OCI-LY7 (cell line): Measurements from ENCODE around the gene FRMD3.

ENCODE experiments used
- EZH2phosphoT487 ChIP-seq: fragments of 200-600 bp; sonication (generic); IDR thresholded peaks from 2 replicates; pipeline ENCODE4 v1.6.1; 2018; ENCODE audit warnings: low read depth, borderline replicate concordance, mild to moderate bottlenecking, mixed run types, antibody characterized with exemption, low read length, moderate library complexity, mixed read lengths
- TF ChIP-seq, protein P1 (sequence below): fragments of 200-600 bp; sonication (generic); conservative IDR thresholded peaks from 2 replicates; pipeline ENCODE4 v1.5.1; 2014; ENCODE audit warnings: mild to moderate bottlenecking, antibody characterized with exemption, low read length, moderate library complexity, mixed read lengths

DNA sequence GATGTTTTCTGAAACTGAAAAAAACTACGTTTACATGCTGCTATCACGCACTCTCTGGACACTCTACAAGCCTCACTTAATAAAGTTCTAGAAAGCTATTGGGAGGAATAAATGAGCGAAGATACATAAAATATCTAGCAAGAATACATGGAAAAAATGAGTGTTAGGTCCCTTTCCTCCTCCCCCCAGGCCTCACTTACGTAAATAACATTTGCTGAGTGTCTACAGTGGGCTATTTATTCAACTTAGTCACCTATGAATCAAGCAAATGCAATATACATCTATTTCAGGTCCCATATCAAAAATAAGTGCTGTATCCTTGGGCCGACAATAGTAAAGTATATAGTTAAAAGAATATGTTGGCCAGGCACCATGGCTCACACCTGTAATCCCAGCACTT, 62.5 kb downstream of the FRMD3 start:
- TF ChIP-seq, protein P1, sequence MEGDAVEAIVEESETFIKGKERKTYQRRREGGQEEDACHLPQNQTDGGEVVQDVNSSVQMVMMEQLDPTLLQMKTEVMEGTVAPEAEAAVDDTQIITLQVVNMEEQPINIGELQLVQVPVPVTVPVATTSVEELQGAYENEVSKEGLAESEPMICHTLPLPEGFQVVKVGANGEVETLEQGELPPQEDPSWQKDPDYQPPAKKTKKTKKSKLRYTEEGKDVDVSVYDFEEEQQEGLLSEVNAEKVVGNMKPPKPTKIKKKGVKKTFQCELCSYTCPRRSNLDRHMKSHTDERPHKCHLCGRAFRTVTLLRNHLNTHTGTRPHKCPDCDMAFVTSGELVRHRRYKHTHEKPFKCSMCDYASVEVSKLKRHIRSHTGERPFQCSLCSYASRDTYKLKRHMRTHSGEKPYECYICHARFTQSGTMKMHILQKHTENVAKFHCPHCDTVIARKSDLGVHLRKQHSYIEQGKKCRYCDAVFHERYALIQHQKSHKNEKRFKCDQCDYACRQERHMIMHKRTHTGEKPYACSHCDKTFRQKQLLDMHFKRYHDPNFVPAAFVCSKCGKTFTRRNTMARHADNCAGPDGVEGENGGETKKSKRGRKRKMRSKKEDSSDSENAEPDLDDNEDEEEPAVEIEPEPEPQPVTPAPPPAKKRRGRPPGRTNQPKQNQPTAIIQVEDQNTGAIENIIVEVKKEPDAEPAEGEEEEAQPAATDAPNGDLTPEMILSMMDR = no peak
- TF ChIP-seq EZH2phosphoT487 = no peak
